ENCODE data around the gene PITPNB.

PITPNB gene

GRCh38 chr22:27918341-27919221 is 475 bp downstream of the PITPNB start:
- peak; percentile 34 for DNase-seq

DNA sequence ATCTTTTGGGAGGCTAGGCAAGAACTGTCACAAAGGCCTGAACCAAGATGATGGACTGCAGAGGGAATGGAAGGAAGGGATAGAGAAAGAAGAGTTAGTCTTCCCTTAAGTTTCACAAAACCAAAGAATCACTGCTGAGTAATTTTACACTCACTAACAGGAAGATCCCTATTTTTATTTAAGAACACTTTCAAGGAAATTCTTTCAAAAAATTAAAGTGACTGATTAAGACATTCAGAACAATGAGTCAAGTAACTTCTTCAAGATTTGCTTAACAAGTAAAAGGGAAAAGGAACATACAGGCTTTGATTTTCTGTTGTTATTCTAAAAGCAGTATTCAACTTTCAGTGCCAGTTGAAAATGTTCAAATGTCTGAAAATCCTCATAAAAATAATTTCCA is 3.1 kb downstream of the PITPNB start:
- DNase-seq, result no peak

DNA sequence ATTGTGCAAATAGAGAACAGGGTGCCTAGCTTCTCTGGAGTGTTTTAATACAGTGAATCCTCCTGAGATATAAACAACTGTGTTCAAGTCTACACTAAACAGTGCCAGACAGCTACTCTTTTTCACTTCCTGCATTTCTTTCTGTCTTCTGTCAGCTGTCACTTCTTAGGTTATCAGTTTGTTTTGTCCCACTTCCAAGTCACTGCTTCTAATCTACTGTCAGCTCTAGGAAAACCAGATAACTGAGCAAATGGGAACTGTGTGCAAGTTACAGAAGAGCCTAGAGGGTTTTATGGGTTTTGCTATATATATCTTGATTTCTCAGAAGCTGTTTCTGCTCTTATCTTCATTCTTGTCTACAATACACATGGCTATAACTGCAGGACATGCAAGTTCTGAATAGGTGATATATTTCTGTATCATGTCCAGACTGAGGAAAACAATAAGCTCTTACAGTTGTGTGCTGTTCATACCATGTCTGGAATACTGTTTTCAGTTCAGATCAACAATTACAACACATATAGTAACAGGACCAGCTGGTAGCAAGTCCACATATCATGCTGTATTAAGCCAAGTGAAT is 5.8 kb downstream of the PITPNB start:
- DNase-seq, result no peak

DNA sequence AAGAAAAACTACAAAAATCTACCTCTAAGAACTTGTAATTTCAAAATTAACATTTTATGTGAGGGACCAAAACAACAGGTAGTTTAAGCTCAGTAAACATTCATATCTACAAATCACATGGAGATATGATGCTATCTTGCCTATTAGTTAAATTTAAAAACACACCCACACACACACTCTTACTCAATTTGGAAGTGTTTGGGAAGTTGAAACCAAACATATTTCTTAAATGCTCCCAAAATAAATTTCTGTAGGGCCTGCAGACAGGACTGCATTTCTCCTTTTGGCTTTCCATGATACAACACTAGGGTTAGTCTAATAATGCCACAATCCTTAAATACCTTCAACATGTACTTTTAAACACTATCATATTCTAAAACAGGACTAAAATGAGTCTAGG is 7.0 kb downstream of the PITPNB start:
- no peak for DNase-seq

DNA sequence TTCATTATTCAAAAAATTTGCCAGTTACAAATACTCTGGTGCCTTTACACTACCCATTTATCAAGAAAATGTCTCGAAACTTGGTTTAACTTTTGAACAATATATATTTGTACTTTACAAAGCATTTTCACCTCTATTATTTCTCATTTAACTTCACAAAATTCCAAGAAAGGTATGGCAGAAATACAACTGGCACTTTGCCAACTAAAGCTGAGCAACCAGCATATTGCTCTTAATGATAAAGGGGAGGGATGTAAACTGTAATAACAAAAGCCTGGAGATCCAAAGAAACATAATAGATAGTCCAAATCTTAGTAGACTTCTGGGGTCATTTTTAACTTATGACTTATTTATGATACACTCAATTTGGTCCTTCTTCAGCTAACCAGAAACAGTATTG is 7.7 kb downstream of the PITPNB start:
- no peak for DNase-seq

- no peak for DNase-seq
Observed at GRCh38 chr22:27906241-27906640, 12.8 kb downstream of the PITPNB start.

DNA sequence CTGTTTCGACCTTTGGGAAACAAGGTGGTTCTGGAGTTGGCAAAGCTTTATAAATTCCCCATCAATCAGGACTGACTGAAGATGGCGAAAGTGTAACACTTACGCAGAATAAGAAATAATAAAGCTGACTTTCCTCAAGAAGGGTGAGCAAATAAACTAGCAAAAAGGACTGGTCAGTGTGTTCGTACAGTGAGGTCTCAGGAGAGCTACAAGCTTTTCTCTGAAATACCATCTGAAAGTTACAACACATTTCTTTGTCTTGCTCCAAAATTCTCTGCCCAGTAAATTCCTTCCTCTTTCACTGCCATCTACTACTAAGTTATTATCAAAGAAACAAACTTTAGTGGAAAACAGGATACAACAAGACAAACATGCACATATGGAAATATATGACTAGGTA is 13.4 kb downstream of the PITPNB start:
- DNase-seq, result no peak

- DNase-seq, result no peak
Observed at GRCh38 chr22:27903805-27904473, 15.1 kb downstream of the PITPNB start.

DNA sequence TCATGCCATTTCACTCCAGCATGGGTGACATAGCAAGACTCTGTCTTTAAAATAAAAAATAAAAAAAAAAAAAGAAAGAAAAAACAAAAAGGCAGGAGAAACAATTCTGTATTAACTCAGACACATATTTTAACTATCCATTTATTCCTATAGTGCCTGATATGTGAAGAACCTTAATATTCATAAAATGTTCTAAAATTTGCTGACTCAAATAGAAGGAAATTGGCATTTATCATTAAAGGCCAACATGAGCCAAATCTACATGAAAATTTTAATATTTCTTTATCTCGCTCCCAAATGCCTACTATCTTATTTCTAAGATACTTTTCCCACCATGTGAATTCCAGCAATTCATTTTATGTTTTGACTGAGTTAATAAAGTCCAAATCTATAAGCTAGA is 18.9 kb downstream of the PITPNB start:
- no peak for DNase-seq

DNA sequence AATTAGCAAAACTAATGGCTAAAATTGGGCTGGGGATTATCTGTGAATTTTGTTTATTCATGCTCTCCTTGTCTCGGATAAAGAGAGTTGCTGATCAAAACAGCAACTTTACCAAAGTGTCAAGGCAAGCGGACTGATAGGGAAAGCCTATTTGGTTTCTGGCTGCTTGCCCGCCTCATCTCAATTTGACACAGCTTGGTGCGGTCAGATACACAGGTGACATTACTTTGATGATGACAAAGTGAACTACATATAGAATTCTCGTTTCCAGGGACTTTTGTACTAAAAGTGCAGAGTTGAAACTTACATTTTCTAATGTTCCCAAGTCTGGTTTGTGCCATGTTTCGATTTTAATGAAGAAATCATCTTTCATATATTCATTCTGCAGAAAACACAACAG is 22.8 kb downstream of the PITPNB start:
- DNase-seq, result no peak

DNA sequence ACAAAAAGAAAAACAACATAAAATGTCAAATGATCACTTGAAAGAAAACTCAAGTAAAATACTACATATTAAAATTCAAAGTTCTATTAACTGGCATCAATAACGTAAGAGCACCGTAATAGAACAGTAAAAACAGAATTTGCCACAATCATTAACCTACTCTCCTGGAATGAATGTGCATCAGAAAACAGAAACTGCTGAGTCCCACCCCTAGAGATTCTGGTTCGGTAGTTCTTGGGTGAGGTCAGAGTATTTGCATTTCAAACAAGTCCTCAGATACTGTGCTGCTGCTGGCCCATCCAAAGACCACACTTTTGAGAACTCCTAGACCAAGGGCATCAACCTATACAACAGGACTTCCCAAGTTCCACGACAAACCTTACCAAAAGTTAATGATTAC is 23.5 kb downstream of the PITPNB start:
- no peak for DNase-seq

DNA sequence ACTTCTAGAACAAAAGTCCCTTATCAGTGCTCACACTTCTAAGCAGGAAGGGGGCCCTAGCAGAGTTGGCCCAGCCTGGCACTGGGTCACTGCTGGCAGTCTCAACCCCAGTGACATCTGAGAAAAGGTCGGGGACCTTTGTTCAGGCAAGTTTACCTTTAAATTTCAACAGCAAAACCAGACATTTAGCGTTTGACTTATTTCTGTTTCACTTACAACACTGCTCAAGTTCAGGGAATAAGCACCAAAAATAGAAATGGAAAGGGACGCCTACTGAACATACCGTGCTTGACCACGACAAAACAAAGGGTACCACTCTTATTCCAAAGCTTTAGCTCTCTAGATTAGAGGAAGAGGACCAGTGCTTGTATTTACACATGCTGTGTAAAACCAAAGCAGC is 26.2 kb downstream of the PITPNB start:
- DNase-seq, result no peak

- no peak for DNase-seq
Observed at GRCh38 chr22:27892064-27892463, 27.0 kb downstream of the PITPNB start.

GRCh38 chr22:27888310-27888709 is 30.7 kb downstream of the PITPNB start:
- DNase-seq, result no peak

DNA sequence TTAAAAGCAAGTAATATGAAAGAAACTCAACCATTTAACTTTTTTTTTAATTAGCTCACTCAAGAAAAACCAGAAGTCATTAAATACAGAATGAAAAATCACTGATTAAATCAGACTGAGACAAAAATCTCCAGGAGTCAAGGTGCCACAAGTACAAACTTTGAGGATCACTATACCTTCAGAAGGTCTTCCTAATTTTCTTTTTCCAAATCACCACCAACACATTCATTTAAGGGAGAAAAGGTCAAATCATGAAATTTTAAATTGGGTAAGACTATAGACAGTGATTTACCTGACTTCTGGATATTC is 32.3 kb downstream of the PITPNB start:
- no peak for DNase-seq

GRCh38 chr22:27885977-27886842 is 32.8 kb downstream of the PITPNB start:
- DNase-seq, result peak; percentile 37

GRCh38 chr22:27883656-27884350 is 35.3 kb downstream of the PITPNB start:
- DNase-seq, result no peak

- DNase-seq, result no peak
Observed at GRCh38 chr22:27882507-27883290, 36.4 kb downstream of the PITPNB start.

- no peak for DNase-seq
Observed at GRCh38 chr22:27881421-27881820, 37.6 kb downstream of the PITPNB start.

DNA sequence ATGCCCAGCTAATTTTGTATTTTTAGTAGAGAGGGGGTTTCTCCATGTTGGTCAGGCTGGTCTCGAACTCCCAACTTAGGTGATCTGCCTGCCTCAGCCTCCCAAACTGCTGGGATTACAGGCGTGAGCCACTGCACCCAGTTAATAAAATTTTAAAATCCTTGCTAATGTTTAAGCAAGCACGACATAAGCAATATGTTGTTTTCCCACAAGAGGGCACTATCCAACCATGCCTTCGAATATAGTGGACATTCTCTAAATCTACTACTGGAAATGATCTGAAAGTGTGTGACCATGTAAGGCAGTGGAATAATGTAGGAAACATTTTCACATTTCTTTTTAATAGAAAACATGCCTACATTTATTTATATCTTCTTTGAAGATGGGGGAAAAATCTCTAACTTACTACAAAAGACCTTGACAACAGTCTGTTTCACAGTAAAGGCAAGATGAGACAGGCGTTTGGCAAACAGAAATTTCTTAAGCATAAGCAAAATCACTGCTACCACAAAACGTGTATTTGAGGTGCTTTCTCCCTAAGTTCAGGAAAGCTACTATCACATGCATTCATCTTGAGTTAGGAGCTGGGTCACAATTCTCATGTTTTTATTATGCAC is 38.2 kb downstream of the PITPNB start:
- no peak for DNase-seq

DNA sequence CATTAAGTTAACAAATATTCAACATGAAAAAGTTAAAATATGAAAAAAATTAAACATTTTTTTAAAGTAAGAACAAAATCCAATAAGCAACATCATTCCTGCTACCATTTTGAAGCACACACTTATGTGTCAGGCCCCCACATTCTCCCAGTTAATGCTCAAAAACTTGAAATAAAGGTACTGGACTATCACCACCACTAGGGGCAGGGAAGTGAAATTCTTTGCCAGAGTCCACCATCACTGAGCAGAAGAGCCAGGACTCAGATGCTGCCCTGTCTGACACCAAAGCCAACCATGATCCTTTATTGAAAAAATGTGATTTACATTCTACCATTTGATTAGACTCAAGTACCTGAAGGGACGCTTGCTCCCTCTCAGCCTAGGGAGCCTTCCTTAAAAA is 39.1 kb downstream of the PITPNB start:
- no peak for DNase-seq
